Adrenal gland (tissue), 12 donors: Measurements from ENCODE around the gene PLA1A. TPM values are rescaled to one million over a fixed set of nuclear protein-coding genes. Genes with fewer than 3 reads are reported as not detected.

Experiments used
- DNase-seq, 7 donors: peaks; one replicate each; pipeline ENCODE4 v3.0.0-alpha.2; 2019 to 2020
- H3K27ac ChIP-seq, 5 donors: fragments of 200-600 bp; sonication (generic) in 4 of 5; 1 replicate in 3 of 5; 2 replicates in 2 of 5; pipeline versions ENCODE4 v1.5.1 to v1.8.0; 2016 to 2020; ENCODE audit warnings: mild to moderate bottlenecking in 1 of 5
- H3K27me3 ChIP-seq: fragments of 200-600 bp; 2 replicates; pipeline ENCODE4 v1.8.0; 2021
- H3K36me3 ChIP-seq, 2 donors: fragments of 200-600 bp; replicated peaks in 1 of 2; 1 replicate in 1 of 2; 2 replicates in 1 of 2; pipeline versions ENCODE4 v1.5.1 to v1.8.0; 2018 to 2022
- H3K4me1 ChIP-seq, 2 donors: fragments of 200-600 bp; replicated peaks in 1 of 2; 1 replicate in 1 of 2; 2 replicates in 1 of 2; pipeline versions ENCODE4 v1.5.1 to v1.8.0; 2018 to 2021
- H3K4me3 ChIP-seq, 4 donors: fragments of 200-600 bp; sonication (generic) in 3 of 4; one replicate each; pipeline ENCODE4 v1.5.1; 2016 to 2018
- H3K9me3 ChIP-seq, 3 donors: fragments of 200-600 bp; sonication (generic) in 1 of 3; replicated peaks in 1 of 3; 1 replicate in 2 of 3; 2 replicates in 1 of 3; pipeline versions ENCODE4 v1.5.1 to v1.8.0; 2016 to 2021
- CTCF ChIP-seq, 6 experiments: fragments of 450-650 bp in 4 of 6; fragments of 200-600 bp in 2 of 6; sonication (generic) in 1 of 6; IDR thresholded peaks; 1 replicate in 5 of 6; 2 replicates in 1 of 6; pipeline versions ENCODE4 v1.5.1 to v1.8.0; 2016 to 2021; ENCODE audit warnings: antibody characterized with exemption in 6 of 6, mild to moderate bottlenecking in 2 of 6, moderate library complexity in 1 of 6
- POLR2A ChIP-seq, 2 donors: fragments of 450-650 bp; IDR thresholded peaks; one replicate each; pipeline ENCODE4 v1.6.1; 2017; ENCODE audit warnings: antibody characterized with exemption in 2 of 2, mild to moderate bottlenecking in 2 of 2, moderate library complexity in 1 of 2
- WGBS, 4 donors: extraction: QIAGEN DNeasy Blood & Tissue Kit in 2 of 4; methylation state at CpG; one replicate each; pipeline versions ENCODE4 v1.1.5 to v1.1.7; 2013 to 2017; 5-methylcytosine and 5-hydroxymethylcytosine counted together
- intact Hi-C, 2 donors: fragments of 100-400 bp; cut with DNase I; formaldehyde crosslinking; loops; one replicate each; pipeline versions ENCODE4 v1.14.1 to v1.15.0; 2022 to 2023
- polyA plus RNA-seq, 3 donors: library from polyadenylated mRNA; stranded (reverse); fragments of 200-250 nt in 2 of 3; fragments of 350-450 nt in 1 of 3; fragmentation: Illumina TruSeq in 1 of 3; extraction: RNeasy Lipid Tissue Mini Kit (QIAGEN cat#74804) in 1 of 3; gene quantifications; one replicate each; pipeline ENCODE4 v1.2.3, GENCODE V29; 2013 to 2014
- total RNA-seq, 9 donors: library from RNA; depleted of rRNA in 4 of 9; stranded (reverse); fragments of >200 nt in 4 of 9; fragments of 120-200 nt in 1 of 9; fragmentation: NEBNext Ultra II Directional in 1 of 9; extraction: Animal tissue kit (Norgen Biotek cat#: 25700) in 1 of 9; gene quantifications; one replicate each; pipeline versions ENCODE4 v1.1.0 to v1.2.4, GENCODE V29; 2013 to 2023
- donor health status: healthy with polysubstance abuse.
- donor health status: Bipolar disorder and iron deficiency.
- donor health status: DM: yes; HTN: yes; CAD: no.
- donor health status: DM: no; HTN: no; CAD: no.
- donor health status: DM: no; HTN: no; CAD: no.
- donor health status: DM: yes; HTN: yes; CAD: no.

PLA1A gene
- total and polyA plus RNA-seq, 12 donors: 0.17 to 2.0 (median 0.72) TPM

GRCh38 chr3:119598410-119599098, 869 bp downstream of the PLA1A start:
- H3K36me3 ChIP-seq: no peaks in the 10 kb centered on the region
- DNase-seq: no peak
- 90 to 96% (median 94%) methylated on average over 1 of the region's 1 CpG for whole genome bisulfite sequencing, 4 donors
- TF ChIP-seq POLR2A (IDR thresholded peaks at IDR 0.05) (no peak), CTCF (IDR thresholded peaks at IDR 0.05) (no peak)
- intact Hi-C loops: loop anchor here in 1 of 2 donors (10.0 kb wide), 1 partner anchor 86 kb away; no protein-coding TSS in a partner anchor
- no peaks in the 10 kb centered on the region for H3K27me3 ChIP-seq
- H3K9me3 ChIP-seq: no peaks in the 10 kb centered on the region
- peaks cover 8 to 20% of the 10 kb centered on the region in 2 donors for H3K4me1 ChIP-seq
- H3K4me3 ChIP-seq: no peak overlapping the region
- H3K27ac ChIP-seq: no peak overlapping the region

- intact Hi-C loops: loop anchor here (10.0 kb wide), 2 partner anchors 75 to 85 kb away; partner anchors contain the start of gene COX17 (in 1 of the 2)
- H3K9me3 ChIP-seq: no peaks in the 10 kb centered on the region
- no peak for DNase-seq
- WGBS, 4 donors: 83 to 91% (median 89%) methylated on average over 6 of the region's 6 CpGs
- TF ChIP-seq POLR2A (IDR thresholded peaks at IDR 0.05) (no peak), CTCF (IDR thresholded peaks at IDR 0.05) (no peak)
- H3K36me3 ChIP-seq: no peaks in the 10 kb centered on the region
- H3K4me3 ChIP-seq: no peak overlapping the region
- H3K4me1 ChIP-seq: peaks cover 8 to 20% of the 10 kb centered on the region in 2 donors
- H3K27ac ChIP-seq: no peak overlapping the region
- H3K27me3 ChIP-seq: no peaks in the 10 kb centered on the region
Observed at GRCh38 chr3:119599558-119600174, 2.0 kb downstream of the PLA1A start.

DNA sequence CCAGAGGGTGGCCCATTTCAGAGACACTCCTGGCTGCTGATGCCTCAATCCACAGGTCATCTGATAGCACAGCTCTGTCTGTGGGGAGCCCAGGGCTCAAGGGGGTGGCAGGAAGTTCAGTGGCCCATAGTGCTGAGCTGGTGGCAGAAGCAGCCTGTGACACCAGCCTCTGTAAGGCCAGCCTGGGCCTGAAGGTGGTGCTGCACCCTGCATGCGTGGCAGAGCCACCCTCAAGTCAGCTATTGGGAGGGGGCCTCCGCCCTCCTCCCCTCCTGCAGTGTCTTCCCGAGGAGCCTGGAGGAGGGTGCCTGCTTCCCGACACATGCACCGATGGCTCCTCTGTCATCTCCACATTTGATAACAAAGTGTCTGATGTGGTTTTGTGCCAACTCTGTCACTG, 3.0 kb downstream of the PLA1A start:
- WGBS, 4 donors: 35 to 57% (median 47%) methylated on average over 3 to 5 of the region's 5 CpGs
- H3K9me3 ChIP-seq: no peaks in the 10 kb centered on the region
- no peaks in the 10 kb centered on the region for H3K27me3 ChIP-seq
- peak; percentile 31 to 74 (median 64) for TF ChIP-seq CTCF (IDR thresholded peaks at IDR 0.05)
- no peak for TF ChIP-seq POLR2A (IDR thresholded peaks at IDR 0.05)
- H3K4me1 ChIP-seq: peaks cover 8 to 20% of the 10 kb centered on the region in 2 donors
- intact Hi-C loops: loop anchor here in 1 of 2 donors (10.0 kb wide), 1 partner anchor 74 kb away; the partner anchor contains the start of gene COX17
- DNase-seq: peak; percentile 48 to 77 (median 68)
- H3K4me3 ChIP-seq: no peak overlapping the region
- H3K36me3 ChIP-seq: no peaks in the 10 kb centered on the region
- H3K27ac ChIP-seq: peak overlapping the region in 1 of 5 donors; percentile 6

GRCh38 chr3:119601154-119601553, 3.5 kb downstream of the PLA1A start:
- Histone ChIP-seq H3K27ac (peak overlapping the region in 1 of 5 donors; percentile 6), H3K36me3 (no peaks in the 10 kb centered on the region), H3K4me3 (no peak overlapping the region), H3K27me3 (no peaks in the 10 kb centered on the region), H3K9me3 (no peaks in the 10 kb centered on the region), H3K4me1 (peaks cover 8 to 20% of the 10 kb centered on the region in 2 donors)
- TF ChIP-seq CTCF (IDR thresholded peaks at IDR 0.05): no peak
- no peak for TF ChIP-seq POLR2A (IDR thresholded peaks at IDR 0.05)
- no peak for DNase-seq
- intact Hi-C loops: loop anchor here in 1 of 2 donors (10.0 kb wide), 1 partner anchor 74 kb away; the partner anchor contains the start of gene COX17
- WGBS, 4 donors: 83 to 100% (median 87%) methylated on average over 3 of the region's 3 CpGs
